Measurements from ENCODE around the gene FAM156B. TPM values are rescaled to one million over a fixed set of nuclear protein-coding genes. Genes with fewer than 3 reads are reported as not detected.
"Not testable (repeated sequence)": the region's sequence is repeated elsewhere in the genome, so short reads cannot be mapped to it uniquely, and the experiment has no call there.

Gene FAM156B
- total and polyA plus RNA-seq, 2 donors (not counting 1 experiment from before 2014, with no cell fraction given): 13.3 to 50.8 TPM

DNA sequence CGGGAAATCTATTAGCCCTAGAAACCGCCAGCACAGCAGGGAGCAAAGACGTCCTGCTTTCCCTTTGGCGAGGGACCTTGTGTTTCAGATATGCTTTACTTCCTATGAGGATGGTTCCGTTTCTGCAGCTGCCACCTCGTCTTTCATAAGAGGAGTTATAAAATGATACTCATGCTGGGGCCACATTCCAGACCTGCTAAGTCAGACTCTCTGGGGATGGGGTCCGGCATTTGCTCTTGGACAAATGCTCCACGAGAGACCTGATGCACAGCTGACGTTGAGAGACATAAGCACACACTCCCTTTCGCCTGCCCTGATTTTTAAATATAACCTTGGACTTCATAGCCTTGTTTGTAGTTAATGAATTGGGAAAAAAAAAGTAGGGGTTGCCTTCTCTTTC lies 44.6 kb downstream of the FAM156B start:
- WGBS (ENCODE audit: insufficient coverage): no CpG with 5 or more reads among the region's 10 CpGs
- POLR2A ChIA-PET; H3K4me3 ChIP-seq (ENCODE audit: control extremely low read depth in 1 of 5, extremely low read depth in 1 of 5, insufficient read depth in 1 of 5, low read depth in 2 of 5, low read length in 4 of 5); H3K27ac ChIP-seq (ENCODE audit: low read length in 2 of 2); DNase-seq; intact Hi-C loops (cut with micrococcal nuclease); H4K20me1 ChIP-seq (ENCODE audit: control insufficient read depth, insufficient read depth, low read length, poor library complexity, severe bottlenecking); H3K4me1 Mint-ChIP-seq; H3K36me3 ChIP-seq (replicated peaks in 1 of 2; ENCODE audit: control extremely low read depth in 1 of 2, control insufficient read depth in 1 of 2, extremely low read depth in 1 of 2, insufficient read depth in 2 of 2, low read length in 1 of 2); H3K9me3 ChIP-seq (ENCODE audit: control extremely low read depth in 1 of 3, control insufficient read depth in 2 of 3, insufficient read depth in 1 of 3, low read length in 2 of 3); H3K27me3 Mint-ChIP-seq; H3K9ac ChIP-seq (ENCODE audit: low read length); ATAC-seq (ENCODE audit: low read depth); H3K27ac Mint-ChIP-seq; CTCF ChIA-PET; H3K4me2 ChIP-seq (replicated peaks; ENCODE audit: low read depth, low read length, poor library complexity, severe bottlenecking); H3K79me2 ChIP-seq (ENCODE audit: control insufficient read depth, insufficient read depth, low read length); H3K4me1 ChIP-seq (ENCODE audit: control insufficient read depth in 2 of 2, insufficient read depth in 2 of 2, low read length in 2 of 2); H3K27me3 ChIP-seq (replicated peaks in 1 of 4; ENCODE audit: control extremely low read depth in 1 of 4, control insufficient read depth in 3 of 4, insufficient read depth in 4 of 4, low read length in 3 of 4); H2AFZ ChIP-seq (ENCODE audit: insufficient read depth, low read depth, low read length, poor library complexity, severe bottlenecking); H3K4me3 Mint-ChIP-seq; H3K9me3 Mint-ChIP-seq (ENCODE audit: insufficient read depth): not testable (repeated sequence)

DNA sequence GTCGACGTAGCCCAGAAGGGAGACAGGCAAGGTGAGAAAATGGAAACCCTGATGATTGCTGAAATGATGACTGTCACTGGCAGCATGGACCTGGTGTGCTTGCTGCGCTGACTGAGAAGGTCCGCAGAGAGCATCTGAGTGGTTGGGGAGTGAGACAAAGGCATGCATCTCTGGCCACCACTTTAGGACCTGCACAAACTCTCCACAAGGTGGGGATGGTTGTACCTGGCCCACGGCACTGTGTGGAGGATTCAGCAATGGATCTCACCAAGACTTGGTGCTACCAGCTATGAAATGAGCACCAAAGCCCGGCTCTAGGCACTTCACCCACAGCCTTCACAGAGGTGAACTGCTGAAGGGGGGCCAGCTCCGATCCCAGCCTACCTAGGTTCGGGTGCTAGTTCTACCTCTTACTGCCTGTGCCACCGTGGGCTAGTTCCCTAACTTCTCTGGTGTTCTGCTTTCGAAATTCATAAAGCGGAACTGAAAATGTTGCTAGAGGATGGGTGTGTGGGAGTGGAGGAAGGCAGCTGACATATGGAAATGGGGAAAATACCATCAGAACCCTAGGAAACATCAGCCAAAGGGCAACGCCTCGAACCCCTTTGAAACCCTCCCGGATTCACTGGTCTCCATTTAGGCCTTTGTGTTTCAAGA lies 48.8 kb downstream of the FAM156B start:
- H3K79me2 ChIP-seq (ENCODE audit: control insufficient read depth, insufficient read depth, low read length); POLR2A ChIA-PET; H3K9ac ChIP-seq (ENCODE audit: low read length); H3K4me3 Mint-ChIP-seq; H4K20me1 ChIP-seq (ENCODE audit: control insufficient read depth, insufficient read depth, low read length, poor library complexity, severe bottlenecking); H2AFZ ChIP-seq (ENCODE audit: insufficient read depth, low read depth, low read length, poor library complexity, severe bottlenecking); H3K27me3 ChIP-seq (replicated peaks in 1 of 4; ENCODE audit: control extremely low read depth in 1 of 4, control insufficient read depth in 3 of 4, insufficient read depth in 4 of 4, low read length in 3 of 4); H3K27ac Mint-ChIP-seq; H3K4me1 Mint-ChIP-seq; CTCF ChIA-PET; H3K4me2 ChIP-seq (replicated peaks; ENCODE audit: low read depth, low read length, poor library complexity, severe bottlenecking); H3K27ac ChIP-seq (ENCODE audit: low read length in 2 of 2); H3K4me3 ChIP-seq (ENCODE audit: control extremely low read depth in 1 of 5, extremely low read depth in 1 of 5, insufficient read depth in 1 of 5, low read depth in 2 of 5, low read length in 4 of 5); ATAC-seq (ENCODE audit: low read depth); intact Hi-C loops (cut with micrococcal nuclease); DNase-seq; H3K27me3 Mint-ChIP-seq; H3K36me3 ChIP-seq (replicated peaks in 1 of 2; ENCODE audit: control extremely low read depth in 1 of 2, control insufficient read depth in 1 of 2, extremely low read depth in 1 of 2, insufficient read depth in 2 of 2, low read length in 1 of 2); H3K9me3 Mint-ChIP-seq (ENCODE audit: insufficient read depth); H3K4me1 ChIP-seq (ENCODE audit: control insufficient read depth in 2 of 2, insufficient read depth in 2 of 2, low read length in 2 of 2); H3K9me3 ChIP-seq (ENCODE audit: control extremely low read depth in 1 of 3, control insufficient read depth in 2 of 3, insufficient read depth in 1 of 3, low read length in 2 of 3): not testable (repeated sequence)
- WGBS (ENCODE audit: insufficient coverage): no CpG with 5 or more reads among the region's 14 CpGs

DNA sequence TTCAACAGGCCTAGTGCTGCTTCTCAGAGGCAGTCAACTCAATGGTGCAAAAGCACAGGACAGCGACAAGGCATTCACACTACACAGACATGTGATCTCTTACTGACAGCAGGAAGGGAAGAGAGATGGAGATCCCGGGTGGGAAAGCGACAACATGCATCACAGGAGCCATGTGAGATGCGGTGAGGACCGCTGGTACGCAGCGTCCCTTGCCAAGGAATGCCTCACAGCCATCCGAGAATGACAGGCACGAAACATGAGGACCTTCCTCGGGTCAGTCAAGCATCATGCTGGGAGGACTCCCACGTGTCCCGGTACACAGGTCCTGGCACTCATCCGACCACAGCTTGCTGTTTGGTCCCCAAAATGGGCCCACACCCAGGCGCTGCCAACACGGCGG lies 50.4 kb downstream of the FAM156B start:
- H3K4me1 ChIP-seq (ENCODE audit: control insufficient read depth in 2 of 2, insufficient read depth in 2 of 2, low read length in 2 of 2); H3K27ac Mint-ChIP-seq; H3K27me3 Mint-ChIP-seq; H3K79me2 ChIP-seq (ENCODE audit: control insufficient read depth, insufficient read depth, low read length); POLR2A ChIA-PET; H2AFZ ChIP-seq (ENCODE audit: insufficient read depth, low read depth, low read length, poor library complexity, severe bottlenecking); H3K4me1 Mint-ChIP-seq; H3K4me3 ChIP-seq (ENCODE audit: control extremely low read depth in 1 of 5, extremely low read depth in 1 of 5, insufficient read depth in 1 of 5, low read depth in 2 of 5, low read length in 4 of 5); H3K36me3 ChIP-seq (replicated peaks in 1 of 2; ENCODE audit: control extremely low read depth in 1 of 2, control insufficient read depth in 1 of 2, extremely low read depth in 1 of 2, insufficient read depth in 2 of 2, low read length in 1 of 2); ATAC-seq (ENCODE audit: low read depth); H3K27me3 ChIP-seq (replicated peaks in 1 of 4; ENCODE audit: control extremely low read depth in 1 of 4, control insufficient read depth in 3 of 4, insufficient read depth in 4 of 4, low read length in 3 of 4); H3K27ac ChIP-seq (ENCODE audit: low read length in 2 of 2); intact Hi-C loops (cut with micrococcal nuclease); H3K4me2 ChIP-seq (replicated peaks; ENCODE audit: low read depth, low read length, poor library complexity, severe bottlenecking); H3K4me3 Mint-ChIP-seq; CTCF ChIA-PET; H3K9me3 Mint-ChIP-seq (ENCODE audit: insufficient read depth); DNase-seq; H3K9ac ChIP-seq (ENCODE audit: low read length); H3K9me3 ChIP-seq (ENCODE audit: control extremely low read depth in 1 of 3, control insufficient read depth in 2 of 3, insufficient read depth in 1 of 3, low read length in 2 of 3); H4K20me1 ChIP-seq (ENCODE audit: control insufficient read depth, insufficient read depth, low read length, poor library complexity, severe bottlenecking): not testable (repeated sequence)
- WGBS (ENCODE audit: insufficient coverage): no CpG with 5 or more reads among the region's 16 CpGs

DNA sequence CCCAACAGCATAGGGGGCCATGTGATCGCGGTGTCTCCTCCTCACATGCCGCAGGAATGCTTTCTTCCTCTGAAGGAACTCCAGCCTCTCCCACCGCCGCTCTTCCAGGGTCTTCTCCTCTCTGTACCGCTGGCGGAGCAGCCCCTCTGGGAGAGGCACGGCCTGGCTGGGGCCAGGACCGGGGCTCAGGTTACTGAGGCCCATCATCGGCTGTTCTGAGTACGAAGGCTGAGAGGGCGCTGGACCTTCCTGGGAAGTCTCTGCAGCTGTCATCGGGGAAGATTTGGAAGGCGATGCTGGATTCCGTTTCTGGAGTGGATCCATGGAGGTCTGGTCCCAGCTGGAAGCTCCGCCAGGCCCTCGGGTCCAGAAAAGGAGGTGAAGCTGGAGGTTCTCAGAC lies 51.1 kb downstream of the FAM156B start:
- POLR2A ChIA-PET: not testable (repeated sequence)
- no CpG with 5 or more reads among the region's 17 CpGs for WGBS (ENCODE audit: insufficient coverage)

More for the DNA sequence above, 51.1 kb downstream of the FAM156B start:
- H3K4me1 ChIP-seq (ENCODE audit: control insufficient read depth in 2 of 2, insufficient read depth in 2 of 2, low read length in 2 of 2); H3K4me2 ChIP-seq (replicated peaks; ENCODE audit: low read depth, low read length, poor library complexity, severe bottlenecking); H3K36me3 ChIP-seq (replicated peaks in 1 of 2; ENCODE audit: control extremely low read depth in 1 of 2, control insufficient read depth in 1 of 2, extremely low read depth in 1 of 2, insufficient read depth in 2 of 2, low read length in 1 of 2); H3K4me3 Mint-ChIP-seq; CTCF ChIA-PET; H3K9ac ChIP-seq (ENCODE audit: low read length); DNase-seq; H3K27ac ChIP-seq (ENCODE audit: low read length in 2 of 2); H3K27me3 ChIP-seq (replicated peaks in 1 of 4; ENCODE audit: control extremely low read depth in 1 of 4, control insufficient read depth in 3 of 4, insufficient read depth in 4 of 4, low read length in 3 of 4); H3K27me3 Mint-ChIP-seq; H3K4me1 Mint-ChIP-seq; H3K4me3 ChIP-seq (ENCODE audit: control extremely low read depth in 1 of 5, extremely low read depth in 1 of 5, insufficient read depth in 1 of 5, low read depth in 2 of 5, low read length in 4 of 5); H3K27ac Mint-ChIP-seq; intact Hi-C loops (cut with micrococcal nuclease); H4K20me1 ChIP-seq (ENCODE audit: control insufficient read depth, insufficient read depth, low read length, poor library complexity, severe bottlenecking); H3K9me3 ChIP-seq (ENCODE audit: control extremely low read depth in 1 of 3, control insufficient read depth in 2 of 3, insufficient read depth in 1 of 3, low read length in 2 of 3); H2AFZ ChIP-seq (ENCODE audit: insufficient read depth, low read depth, low read length, poor library complexity, severe bottlenecking); H3K79me2 ChIP-seq (ENCODE audit: control insufficient read depth, insufficient read depth, low read length); H3K9me3 Mint-ChIP-seq (ENCODE audit: insufficient read depth); ATAC-seq (ENCODE audit: low read depth): not testable (repeated sequence)
